NCI-H2171 treated with DMSO at 0.1 percent for 48 hours (cell line): ENCODE results near the gene PIGT.
A peak's percentile ranks its signal among the peaks of the same experiment; 100 is the strongest.

Experiments
- DNase-seq: peaks from one replicate; lab custom pipeline; 2025; lab: John Stamatoyannopoulos, UW

Gene PIGT

GRCh38 chr20:45400346-45401031, 15.5 kb upstream of the PIGT start:
- DNase-seq, result no peak

GRCh38 chr20:45402946-45403345, 13.0 kb upstream of the PIGT start:
- DNase-seq, result no peak

GRCh38 chr20:45404438-45404837, 11.5 kb upstream of the PIGT start:
- DNase-seq, result no peak

GRCh38 chr20:45405571-45406259, 10.2 kb upstream of the PIGT start:
- DNase-seq, result no peak

GRCh38 chr20:45406260-45407066, 9.5 kb upstream of the PIGT start:
- DNase-seq, result peak; percentile 70

GRCh38 chr20:45407067-45407745, 8.7 kb upstream of the PIGT start:
- DNase-seq, result peak; percentile 55

GRCh38 chr20:45407783-45408645, 7.9 kb upstream of the PIGT start, which contains the start of gene DBNDD2:
Gene DBNDD2 (plus strand): TSS chr20:45408289. CDS start chr20:45408468, 179 bp downstream.
- DNase-seq, result no peak

GRCh38 chr20:45408646-45409213, 7.2 kb upstream of the PIGT start:
- DNase-seq, result no peak

- no peak for DNase-seq
Measured at GRCh38 chr20:45409521-45410272, 6.2 kb upstream of the PIGT start.

- DNase-seq, result no peak
Measured at GRCh38 chr20:45410887-45411286, 5.1 kb upstream of the PIGT start.

- no peak for DNase-seq
Measured at GRCh38 chr20:45412653-45413052, 3.3 kb upstream of the PIGT start.

GRCh38 chr20:45413479-45413878, 2.5 kb upstream of the PIGT start:
- no peak for DNase-seq

GRCh38 chr20:45416917-45417316, 976 bp downstream of the PIGT start:
- DNase-seq, result no peak

- peak; percentile 39 for DNase-seq
Measured at GRCh38 chr20:45419188-45420091, 3.5 kb downstream of the PIGT start.

- no peak for DNase-seq
Measured at GRCh38 chr20:45420125-45420524, 4.2 kb downstream of the PIGT start.

GRCh38 chr20:45423700-45424099, 7.8 kb downstream of the PIGT start:
- no peak for DNase-seq

GRCh38 chr20:45425561-45425960, 9.6 kb downstream of the PIGT start:
- no peak for DNase-seq

- DNase-seq, result no peak
Measured at GRCh38 chr20:45426320-45427016, 10.5 kb downstream of the PIGT start.
